T47D (cell line): Measurements from ENCODE around the gene MTOR.

Experiments
- DNase-seq, 2 experiments: peaks; one replicate each; pipeline versions ENCODE4 v3.0.0 to v3.0.0-alpha.2; 2011 to 2012; ENCODE audit warnings: low read depth in 1 of 2, low spot score in 1 of 2
- JUND ChIP-seq: IDR thresholded peaks from 2 replicates; pipeline ENCODE4 v1.6.1; 2012; ENCODE audit warnings: low read depth
- in situ Hi-C: cut with HindIII; loops from 2 replicates; pipeline ENCODE4 v1.10.0; 2016; ENCODE audit warnings: low sequenced_read_pairs, low pct_unique_long_range_greater_than_20kb

The MTOR gene

GRCh38 chr1:11289064-11289463 is 26.7 kb upstream of the MTOR start:
- DNase-seq: no peak
- in situ Hi-C loops: no loop called here
- TF ChIP-seq JUND: no peak

GRCh38 chr1:11286735-11287410 is 24.5 kb upstream of the MTOR start:
- no peak for DNase-seq
- TF ChIP-seq JUND: no peak
- in situ Hi-C loops: no loop called here

- in situ Hi-C loops: no loop called here
- no peak for TF ChIP-seq JUND
- peak; percentile 28 to 48 for DNase-seq
These were observed 23.8 kb upstream of the MTOR start for GRCh38 chr1:11285883-11286734.

GRCh38 chr1:11284784-11285183 is 22.4 kb upstream of the MTOR start:
- TF ChIP-seq JUND: no peak
- no peak for DNase-seq
- in situ Hi-C loops: no loop called here

GRCh38 chr1:11283151-11283550 is 20.8 kb upstream of the MTOR start:
- DNase-seq: no peak
- TF ChIP-seq JUND: no peak
- in situ Hi-C loops: no loop called here

GRCh38 chr1:11281518-11282331 is 19.4 kb upstream of the MTOR start:
- in situ Hi-C loops: no loop called here
- DNase-seq: no peak
- TF ChIP-seq JUND: no peak

GRCh38 chr1:11280719-11281376 is 18.5 kb upstream of the MTOR start:
- in situ Hi-C loops: no loop called here
- no peak for DNase-seq
- TF ChIP-seq JUND: no peak

- no peak for TF ChIP-seq JUND
- DNase-seq: no peak
- in situ Hi-C loops: no loop called here
These were observed 17.3 kb upstream of the MTOR start for GRCh38 chr1:11279630-11280029.

GRCh38 chr1:11279152-11279551 is 16.8 kb upstream of the MTOR start:
- TF ChIP-seq JUND: no peak
- in situ Hi-C loops: no loop called here
- no peak for DNase-seq

GRCh38 chr1:11273595-11274234 is 11.4 kb upstream of the MTOR start:
- no peak for TF ChIP-seq JUND
- in situ Hi-C loops: no loop called here
- DNase-seq: no peak

- in situ Hi-C loops: no loop called here
- DNase-seq: peak; percentile 53 to 86
- TF ChIP-seq JUND: no peak
These were observed 10.7 kb upstream of the MTOR start, which contains the start of gene UBIAD1 for GRCh38 chr1:11272832-11273594. Gene UBIAD1 (plus strand): TSS chr1:11273198. CDS start chr1:11273532, 334 bp downstream.
